Keratinocyte (primary cell): ENCODE data around the gene ASH1L.
"Not testable (repeated sequence)": the region's sequence is repeated elsewhere in the genome, so short reads cannot be mapped to it uniquely, and the experiment has no call there.

ENCODE experiments used
- EZH2 ChIP-seq: IDR thresholded peaks from one replicate; pipeline ENCODE4 v1.6.1; 2012; ENCODE audit warnings: inconsistent platforms, mild to moderate bottlenecking, low read length, moderate library complexity
- TF ChIP-seq, protein P1 (sequence below), 3 experiments: IDR thresholded peaks in 1 of 3; conservative IDR thresholded peaks in 1 of 3; optimal IDR thresholded peaks in 1 of 3; 2 replicates in 2 of 3; 3 replicates in 1 of 3; pipeline versions ENCODE3 to v1.5.1; 2011; ENCODE audit warnings: low read length in 3 of 3, mild to moderate bottlenecking in 3 of 3, moderate library complexity in 2 of 3, control low read depth in 1 of 3, inconsistent platforms in 1 of 3; ENCODE audit not compliant: insufficient read depth in 2 of 3; ENCODE audit errors: extremely low read depth in 1 of 3

GRCh38 chr1:155590516-155591247 is 28.1 kb upstream of the ASH1L start:
- TF ChIP-seq, protein P1, sequence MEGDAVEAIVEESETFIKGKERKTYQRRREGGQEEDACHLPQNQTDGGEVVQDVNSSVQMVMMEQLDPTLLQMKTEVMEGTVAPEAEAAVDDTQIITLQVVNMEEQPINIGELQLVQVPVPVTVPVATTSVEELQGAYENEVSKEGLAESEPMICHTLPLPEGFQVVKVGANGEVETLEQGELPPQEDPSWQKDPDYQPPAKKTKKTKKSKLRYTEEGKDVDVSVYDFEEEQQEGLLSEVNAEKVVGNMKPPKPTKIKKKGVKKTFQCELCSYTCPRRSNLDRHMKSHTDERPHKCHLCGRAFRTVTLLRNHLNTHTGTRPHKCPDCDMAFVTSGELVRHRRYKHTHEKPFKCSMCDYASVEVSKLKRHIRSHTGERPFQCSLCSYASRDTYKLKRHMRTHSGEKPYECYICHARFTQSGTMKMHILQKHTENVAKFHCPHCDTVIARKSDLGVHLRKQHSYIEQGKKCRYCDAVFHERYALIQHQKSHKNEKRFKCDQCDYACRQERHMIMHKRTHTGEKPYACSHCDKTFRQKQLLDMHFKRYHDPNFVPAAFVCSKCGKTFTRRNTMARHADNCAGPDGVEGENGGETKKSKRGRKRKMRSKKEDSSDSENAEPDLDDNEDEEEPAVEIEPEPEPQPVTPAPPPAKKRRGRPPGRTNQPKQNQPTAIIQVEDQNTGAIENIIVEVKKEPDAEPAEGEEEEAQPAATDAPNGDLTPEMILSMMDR (optimal IDR thresholded peaks at IDR 0.05 in 1 of 3, IDR thresholded peaks at IDR 0.05 in 1 of 3, conservative IDR thresholded peaks at IDR 0.05 in 1 of 3; ENCODE audit: extremely low read depth in 1 of 3, insufficient read depth in 2 of 3, low read length in 3 of 3): not testable (repeated sequence)
- TF ChIP-seq EZH2: not testable (repeated sequence)
